HUES48 (cell line): ENCODE measurements around the gene TCEA2.

ENCODE experiments used
- H3K27ac ChIP-seq: one replicate; pipeline ENCODE4 v1.7.0; 2013; ENCODE audit warnings: low read depth, low read length, inconsistent platforms
- H3K27me3 ChIP-seq: 2 replicates; pipeline ENCODE4 v1.6.1; 2013; ENCODE audit warnings: mild to moderate bottlenecking, low read length; ENCODE audit not compliant: control insufficient read depth, insufficient read depth
- H3K36me3 ChIP-seq: 2 replicates; pipeline ENCODE4 v1.6.1; 2013; ENCODE audit warnings: low read length; ENCODE audit not compliant: control insufficient read depth, insufficient read depth
- H3K4me1 ChIP-seq: 2 replicates; pipeline ENCODE4 v1.6.1; 2013; ENCODE audit warnings: mild to moderate bottlenecking, low read length; ENCODE audit not compliant: control insufficient read depth, insufficient read depth
- H3K4me3 ChIP-seq: 2 replicates; pipeline ENCODE4 v1.5.1; 2013; ENCODE audit warnings: mild to moderate bottlenecking, low read depth, low read length
- H3K9ac ChIP-seq: 2 replicates; pipeline ENCODE4 v1.6.1; 2013; ENCODE audit warnings: mild to moderate bottlenecking, low read depth, low read length, moderate library complexity
- H3K9me3 ChIP-seq: 2 replicates; pipeline ENCODE4 v1.6.1; 2013; ENCODE audit warnings: low read length; ENCODE audit not compliant: control insufficient read depth, insufficient read depth

Gene TCEA2

DNA sequence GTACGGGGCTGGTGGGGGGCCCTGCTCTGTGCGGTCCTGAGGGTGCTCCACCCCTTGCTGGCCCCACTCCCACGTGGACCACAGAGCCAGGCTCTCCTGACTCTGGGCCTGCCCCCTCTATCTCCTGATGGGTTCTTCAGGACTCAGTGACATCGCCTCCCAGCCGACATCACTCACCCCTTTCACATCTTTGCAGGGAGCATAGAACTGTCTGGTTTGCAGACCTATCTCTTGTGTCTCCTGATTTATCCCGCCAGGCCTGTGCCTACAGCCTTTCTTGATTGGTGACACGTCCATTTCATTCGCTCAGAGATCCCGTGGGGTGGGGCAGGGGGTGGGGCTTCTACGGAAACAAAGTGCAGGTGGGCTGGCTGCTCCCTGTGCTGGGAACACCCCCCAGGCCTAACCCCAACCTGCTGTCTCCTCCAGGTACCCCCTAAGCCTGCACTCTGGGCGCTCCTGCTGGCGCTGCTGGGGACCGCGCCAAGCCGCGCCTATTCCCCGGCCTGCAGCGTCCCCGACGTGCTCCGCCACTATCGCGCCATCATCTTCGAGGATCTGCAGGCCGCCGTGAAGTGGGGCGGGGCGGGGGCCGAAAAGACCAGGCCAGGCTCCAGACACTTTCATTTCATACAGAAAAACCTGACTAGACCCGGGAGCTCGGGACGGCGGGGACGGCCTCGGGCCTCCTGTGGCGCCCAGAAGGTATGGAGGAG is 25.3 kb upstream of the TCEA2 start:
- peaks cover 19% of the 10 kb centered on the region; the same call in 1 of the 2 replicates for H3K4me1 ChIP-seq
- peaks cover 19% of the 10 kb centered on the region for H3K36me3 ChIP-seq
- H3K4me3 ChIP-seq, result peak overlapping the region; percentile 78
- no peak overlapping the region for H3K9ac ChIP-seq
- peaks cover 54% of the 10 kb centered on the region for H3K27me3 ChIP-seq
- H3K27ac ChIP-seq, result no peak overlapping the region
- no peaks in the 10 kb centered on the region for H3K9me3 ChIP-seq

DNA sequence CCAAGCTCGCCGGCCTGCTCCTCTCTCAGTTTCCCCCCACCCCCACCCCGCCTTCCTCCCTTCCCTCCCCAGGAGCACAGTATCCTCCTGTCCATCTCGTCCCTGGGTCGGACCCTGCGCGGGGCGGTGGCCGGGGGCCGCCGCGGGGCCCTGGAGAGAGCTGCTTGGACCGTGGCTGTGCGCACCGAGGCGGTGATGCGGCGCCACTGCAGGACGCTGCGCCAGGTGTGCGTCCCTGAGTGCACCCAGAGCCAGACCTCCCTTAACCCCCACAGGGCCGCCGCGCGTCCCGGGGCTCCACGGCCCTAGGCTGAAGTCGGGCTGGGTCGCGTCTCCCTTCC is 24.8 kb upstream of the TCEA2 start:
- Histone ChIP-seq H3K27me3 (peaks cover 54% of the 10 kb centered on the region), H3K4me3 (peak overlapping the region; percentile 78), H3K9ac (no peak overlapping the region; the same call in 1 of the 2 replicates), H3K36me3 (peaks cover 13% of the 10 kb centered on the region), H3K27ac (no peak overlapping the region), H3K4me1 (peaks cover 19% of the 10 kb centered on the region; the same call in 1 of the 2 replicates), H3K9me3 (no peaks in the 10 kb centered on the region)

DNA sequence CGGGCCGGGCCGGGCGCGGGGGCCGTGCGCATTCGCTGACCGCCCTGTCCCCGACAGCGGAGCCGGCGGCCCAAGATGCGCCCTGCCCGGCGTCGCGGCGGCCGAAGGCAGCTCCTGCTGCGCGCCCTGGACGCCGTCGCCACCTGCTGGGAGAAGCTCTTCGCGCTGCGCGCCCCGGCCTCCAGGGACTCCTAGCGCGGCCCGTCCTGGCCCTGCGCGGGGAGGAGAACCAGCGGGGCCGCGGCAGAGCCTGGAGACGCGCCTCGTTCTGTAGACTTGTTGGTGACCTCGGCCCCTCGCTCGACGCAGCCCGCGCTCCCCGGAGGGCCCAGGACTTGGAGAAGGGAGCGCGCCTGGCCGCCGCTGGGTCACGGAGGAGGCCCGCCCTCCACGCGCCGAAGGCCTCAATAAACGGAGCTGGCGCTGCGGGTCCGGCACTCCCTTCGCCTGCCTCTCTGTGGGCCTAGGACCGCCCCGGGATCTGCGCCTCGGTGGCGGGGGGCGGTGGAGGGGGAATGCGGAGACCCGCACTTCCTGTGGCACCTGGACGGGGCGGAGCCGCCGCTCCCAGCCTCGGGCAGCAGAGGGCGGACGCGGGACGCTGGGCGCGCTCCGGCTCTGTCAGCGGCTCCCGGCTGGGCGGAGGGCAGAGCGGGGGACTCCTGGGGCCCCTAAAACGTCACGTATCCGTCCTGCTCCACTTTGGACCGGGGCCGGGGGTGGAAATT is 24.3 kb upstream of the TCEA2 start:
- no peaks in the 10 kb centered on the region for H3K9me3 ChIP-seq
- peaks cover 10% of the 10 kb centered on the region for H3K36me3 ChIP-seq
- H3K4me1 ChIP-seq, result peaks cover 19% of the 10 kb centered on the region; the same call in 1 of the 2 replicates
- no peak overlapping the region for H3K27ac ChIP-seq
- peak overlapping the region; percentile 78 for H3K4me3 ChIP-seq
- H3K9ac ChIP-seq, result no peak overlapping the region; the same call in 1 of the 2 replicates
- H3K27me3 ChIP-seq, result peaks cover 59% of the 10 kb centered on the region

DNA sequence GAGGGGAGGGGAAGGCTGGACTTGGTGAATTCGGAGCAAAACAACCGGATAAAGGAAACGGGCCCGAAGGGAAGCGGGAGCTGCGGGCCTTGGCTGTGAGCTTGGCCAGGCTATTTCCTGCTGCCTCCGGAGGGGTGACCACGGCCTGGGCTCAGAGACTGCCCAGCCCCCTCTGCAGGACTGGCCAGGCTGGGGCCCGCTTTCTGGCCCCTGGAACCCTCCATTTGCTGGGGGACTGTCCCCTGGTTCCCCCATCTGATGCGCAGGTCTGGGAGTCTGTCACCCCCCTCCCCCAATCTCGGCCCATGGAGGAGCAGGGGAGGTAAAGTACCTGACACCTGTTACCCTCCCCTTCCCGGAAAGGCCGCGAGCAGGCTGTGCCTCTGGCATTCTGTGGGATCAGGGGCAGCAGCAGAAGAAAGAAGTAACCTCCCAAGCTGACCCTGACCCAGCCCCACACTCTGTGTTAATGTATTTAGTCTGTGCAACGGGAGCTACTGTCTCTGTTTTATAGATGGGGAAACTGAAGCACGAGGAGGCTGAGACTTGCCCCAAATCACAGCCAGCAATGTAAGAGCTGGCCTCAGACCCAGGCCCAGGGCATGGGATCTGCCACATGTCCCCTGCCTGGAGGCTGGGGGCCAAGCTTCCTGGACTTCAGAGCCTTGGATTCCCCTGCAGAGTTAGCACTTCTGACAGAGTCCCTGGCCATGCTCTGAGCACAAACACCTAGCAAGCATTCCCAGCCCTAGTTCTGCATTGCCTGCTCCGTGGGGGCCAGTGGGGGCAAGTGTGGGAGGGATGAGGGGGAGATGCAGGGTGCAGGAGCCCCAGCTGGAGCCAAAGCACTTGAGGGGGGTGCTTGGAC is 23.5 kb upstream of the TCEA2 start:
- Histone ChIP-seq H3K27ac (no peak overlapping the region), H3K9me3 (no peaks in the 10 kb centered on the region), H3K36me3 (peaks cover 8% of the 10 kb centered on the region), H3K4me3 (peak overlapping the region; percentile 78; the same call in 1 of the 2 replicates), H3K27me3 (peaks cover 67% of the 10 kb centered on the region), H3K4me1 (peaks cover 19% of the 10 kb centered on the region; the same call in 1 of the 2 replicates), H3K9ac (no peak overlapping the region)

DNA sequence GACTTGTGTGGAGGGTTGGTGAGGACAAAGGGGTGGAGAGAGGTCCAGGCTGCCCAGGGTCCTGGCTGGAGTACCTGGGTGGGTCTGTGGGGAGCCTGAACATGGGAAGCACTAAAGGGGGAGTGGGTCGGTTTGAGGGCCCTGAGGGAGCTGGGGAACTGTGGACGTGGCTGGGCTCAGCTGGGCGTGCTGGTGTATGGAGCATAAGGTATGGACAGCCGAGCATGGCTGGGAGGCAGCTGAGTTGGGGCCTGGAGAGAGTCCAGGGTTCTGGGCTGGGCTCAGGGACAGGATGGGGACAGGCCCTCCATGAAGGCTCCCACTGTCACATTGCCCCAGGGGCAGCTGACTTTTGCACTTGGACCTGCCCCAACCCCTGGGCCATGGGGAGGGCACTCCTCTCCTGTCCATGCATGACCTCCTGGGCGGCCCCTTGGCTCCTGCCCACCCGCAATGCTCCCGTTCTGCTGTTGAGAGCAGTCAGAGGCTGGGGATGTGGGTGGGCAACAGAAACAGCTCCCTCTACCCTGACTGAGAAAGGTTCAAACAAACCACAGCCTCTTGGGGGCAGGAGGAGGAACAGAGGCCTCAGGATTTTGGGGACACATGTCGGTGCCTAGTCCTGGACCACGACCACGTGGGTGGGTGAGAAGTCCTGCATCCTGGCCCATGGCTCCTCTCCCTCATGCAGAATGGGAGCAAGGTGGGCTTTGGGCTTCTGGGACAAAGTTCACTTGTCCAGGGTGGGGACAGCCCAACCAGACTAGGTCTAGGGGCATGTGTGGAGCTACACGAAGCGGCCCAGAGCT is 22.6 kb upstream of the TCEA2 start:
- peaks cover 76% of the 10 kb centered on the region for H3K27me3 ChIP-seq
- H3K4me1 ChIP-seq, result peaks cover 23% of the 10 kb centered on the region; the same call in 1 of the 2 replicates
- no peaks in the 10 kb centered on the region for H3K9me3 ChIP-seq
- no peak overlapping the region for H3K27ac ChIP-seq
- no peak overlapping the region for H3K9ac ChIP-seq
- no peak overlapping the region for H3K4me3 ChIP-seq
- H3K36me3 ChIP-seq, result peaks cover 1% of the 10 kb centered on the region; the same call in 1 of the 2 replicates

DNA sequence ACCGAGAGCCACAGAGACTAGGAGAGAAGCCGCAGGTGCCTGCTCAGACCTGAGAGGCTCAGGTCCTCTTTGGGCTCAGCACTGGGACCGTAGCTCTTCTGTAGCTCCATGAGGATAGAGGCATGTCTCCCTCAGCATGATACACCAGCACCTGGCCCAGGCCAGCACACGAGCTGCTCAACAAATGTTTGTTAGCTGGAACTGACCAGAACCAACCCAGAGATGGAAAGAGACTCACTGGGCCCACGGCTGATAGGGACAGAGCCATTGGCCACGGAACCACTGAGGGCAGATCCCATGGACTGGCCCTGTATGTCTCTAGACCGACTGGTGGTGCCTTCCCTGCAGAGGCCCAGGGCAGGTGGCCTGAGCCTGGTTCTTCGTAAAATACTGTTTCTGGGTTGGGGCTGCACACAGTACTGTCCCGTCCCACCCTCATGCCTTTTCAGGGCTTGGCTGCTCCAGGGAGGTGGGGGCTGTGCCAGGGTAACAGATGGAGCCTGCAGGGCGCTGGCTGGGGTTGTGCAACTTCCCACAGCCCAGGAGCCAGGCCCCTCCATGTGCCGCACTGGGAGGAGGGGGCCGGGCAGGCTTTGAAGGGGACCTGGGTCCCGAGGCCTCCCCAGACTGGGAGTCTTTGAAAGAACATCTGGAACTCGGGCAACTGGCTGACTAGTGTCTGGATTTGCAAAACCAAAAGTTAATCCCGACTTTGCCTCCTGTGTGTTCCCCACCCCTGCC is 21.8 kb upstream of the TCEA2 start:
- peaks cover 24% of the 10 kb centered on the region; the same call in 1 of the 2 replicates for H3K4me1 ChIP-seq
- H3K9me3 ChIP-seq, result no peaks in the 10 kb centered on the region
- peaks cover 84% of the 10 kb centered on the region for H3K27me3 ChIP-seq
- H3K4me3 ChIP-seq, result no peak overlapping the region
- no peak overlapping the region for H3K27ac ChIP-seq
- no peaks in the 10 kb centered on the region for H3K36me3 ChIP-seq
- H3K9ac ChIP-seq, result no peak overlapping the region

DNA sequence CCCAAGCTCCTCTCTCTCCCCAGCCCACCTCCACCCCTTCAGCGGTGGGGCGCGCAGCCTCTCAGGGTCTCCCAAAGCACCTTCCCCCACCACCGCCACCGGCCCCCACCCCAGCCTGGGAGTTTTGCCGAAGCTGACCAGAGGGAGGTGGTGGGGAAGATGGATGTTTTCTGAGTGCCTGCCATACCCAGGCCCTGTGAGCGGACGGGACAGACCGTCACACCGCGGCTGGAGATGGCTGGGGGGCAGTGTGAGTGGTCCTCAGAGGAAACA is 21.3 kb upstream of the TCEA2 start:
- Histone ChIP-seq H3K4me3 (peak overlapping the region; percentile 55; the same call in 1 of the 2 replicates), H3K27ac (no peak overlapping the region), H3K27me3 (peaks cover 89% of the 10 kb centered on the region), H3K9me3 (no peaks in the 10 kb centered on the region), H3K4me1 (peaks cover 20% of the 10 kb centered on the region; the same call in 1 of the 2 replicates), H3K9ac (no peak overlapping the region), H3K36me3 (no peaks in the 10 kb centered on the region)

DNA sequence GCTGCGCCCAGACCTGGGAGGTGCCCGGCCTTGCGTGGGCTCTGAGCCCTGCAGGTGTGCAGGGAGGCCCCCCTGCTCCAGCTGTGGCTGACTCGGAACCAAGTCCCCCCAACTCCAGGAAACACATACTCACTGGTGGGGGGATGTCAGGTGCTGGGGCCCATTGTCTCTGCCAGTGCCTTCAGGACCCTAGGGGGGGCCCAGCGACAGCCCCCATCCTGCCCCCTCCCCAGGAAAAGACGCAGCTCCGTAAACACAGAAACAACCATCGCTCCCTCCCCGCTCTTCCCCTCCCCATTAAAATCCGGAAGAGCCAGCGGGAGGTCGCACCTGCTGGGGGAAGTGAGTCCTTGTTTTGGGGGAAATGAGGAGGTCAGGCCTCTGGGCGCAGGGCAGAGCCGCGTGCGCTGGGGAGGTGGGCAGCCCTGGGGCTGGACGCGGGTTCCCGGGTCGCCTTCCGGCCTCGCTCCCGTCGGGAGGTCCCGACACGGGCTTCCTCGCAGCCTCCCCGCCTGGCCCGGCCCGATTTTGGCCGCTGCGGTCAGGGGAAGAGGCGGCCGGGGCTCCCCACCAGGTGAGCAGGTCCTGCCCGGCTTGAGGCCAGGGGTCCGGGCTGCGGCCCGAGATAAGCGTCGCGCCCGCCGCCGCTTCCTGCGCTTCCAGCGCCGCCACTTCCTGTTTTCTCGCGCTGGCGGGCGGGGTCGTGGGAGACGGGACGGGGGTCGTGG is 20.8 kb upstream of the TCEA2 start:
- Histone ChIP-seq H3K9ac (no peak overlapping the region), H3K9me3 (no peaks in the 10 kb centered on the region), H3K27ac (no peak overlapping the region), H3K36me3 (no peaks in the 10 kb centered on the region), H3K4me3 (peak overlapping the region; percentile 55), H3K27me3 (peaks cover 91% of the 10 kb centered on the region), H3K4me1 (peaks cover 16% of the 10 kb centered on the region; the same call in 1 of the 2 replicates)

DNA sequence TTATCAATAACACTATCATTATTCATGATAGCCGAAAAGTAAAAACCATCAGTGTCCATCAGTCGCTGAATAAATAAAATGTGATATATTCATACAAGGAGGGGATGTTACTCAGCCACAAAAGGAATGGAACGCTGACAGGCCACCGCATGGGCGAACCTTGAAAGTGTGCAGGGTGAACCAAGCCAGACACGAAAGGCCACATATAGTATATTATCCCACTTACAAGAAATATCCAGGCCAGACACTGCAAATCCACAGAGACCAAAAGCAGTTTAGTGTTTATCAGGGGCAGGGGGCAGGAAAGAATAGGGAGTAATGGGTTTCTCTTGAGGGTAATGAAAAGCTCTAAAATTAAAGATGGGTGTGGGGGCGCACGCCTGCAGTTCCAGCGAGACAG is 19.2 kb upstream of the TCEA2 start:
- no peak overlapping the region for H3K4me3 ChIP-seq
- H3K36me3 ChIP-seq, result no peaks in the 10 kb centered on the region
- no peak overlapping the region for H3K9ac ChIP-seq
- H3K27ac ChIP-seq, result no peak overlapping the region
- H3K27me3 ChIP-seq, result peaks cover 93% of the 10 kb centered on the region
- H3K4me1 ChIP-seq, result peaks cover 16% of the 10 kb centered on the region; the same call in 1 of the 2 replicates
- no peaks in the 10 kb centered on the region for H3K9me3 ChIP-seq
